ENCODE data around the gene SH3RF3.

Gene SH3RF3

DNA sequence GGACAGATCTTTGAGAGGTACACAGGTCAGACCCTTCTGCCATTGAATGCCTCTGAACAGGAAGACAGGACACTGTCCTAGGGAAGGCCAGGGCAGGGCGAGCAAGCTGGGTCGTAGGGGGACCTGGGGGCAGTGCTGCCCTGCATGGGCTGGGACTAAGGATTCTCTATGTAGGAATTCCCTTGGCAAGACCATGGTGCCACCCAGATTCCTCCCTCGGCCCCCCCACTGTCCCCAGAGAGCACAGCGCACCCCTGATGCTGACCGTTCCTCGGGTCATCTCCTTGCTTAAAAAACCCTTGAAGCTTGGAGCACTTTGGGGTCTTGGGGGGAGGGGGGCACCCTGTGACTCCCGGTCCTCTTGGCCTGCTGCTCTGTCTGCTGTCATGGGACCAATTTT, 289.7 kb downstream of the SH3RF3 start:
- no peak for DNase-seq (ENCODE audit: low read depth)

DNA sequence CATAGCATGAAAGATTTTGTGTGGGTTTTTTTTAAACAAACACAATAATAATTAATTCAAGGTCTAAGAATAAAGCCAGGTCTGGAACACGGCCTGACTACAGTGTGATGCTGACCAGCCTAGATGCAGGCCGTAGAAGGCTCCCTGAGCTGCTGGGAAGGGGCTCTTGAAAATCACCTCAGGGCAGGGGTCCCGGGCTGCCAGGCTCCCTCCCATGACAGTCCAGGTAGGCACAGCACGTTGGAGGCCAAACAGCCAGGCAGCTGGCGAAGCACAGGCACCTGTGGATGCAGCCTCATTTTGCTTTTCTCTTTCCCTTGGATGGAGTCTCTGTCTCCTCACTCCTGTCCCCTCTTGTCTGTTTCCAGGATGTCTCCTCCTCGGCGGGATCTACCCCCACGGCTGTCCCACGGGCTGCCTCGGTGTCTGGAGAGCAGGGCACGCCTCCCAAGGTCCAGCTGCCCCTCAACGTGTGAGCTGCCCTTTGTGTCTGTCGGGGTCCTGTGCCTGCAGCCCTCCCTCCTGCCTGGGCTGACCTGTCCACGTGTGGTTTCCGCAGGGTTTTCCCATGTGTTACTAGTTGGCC, 290.3 kb downstream of the SH3RF3 start:
- no peak for DNase-seq (ENCODE audit: low read depth)

DNA sequence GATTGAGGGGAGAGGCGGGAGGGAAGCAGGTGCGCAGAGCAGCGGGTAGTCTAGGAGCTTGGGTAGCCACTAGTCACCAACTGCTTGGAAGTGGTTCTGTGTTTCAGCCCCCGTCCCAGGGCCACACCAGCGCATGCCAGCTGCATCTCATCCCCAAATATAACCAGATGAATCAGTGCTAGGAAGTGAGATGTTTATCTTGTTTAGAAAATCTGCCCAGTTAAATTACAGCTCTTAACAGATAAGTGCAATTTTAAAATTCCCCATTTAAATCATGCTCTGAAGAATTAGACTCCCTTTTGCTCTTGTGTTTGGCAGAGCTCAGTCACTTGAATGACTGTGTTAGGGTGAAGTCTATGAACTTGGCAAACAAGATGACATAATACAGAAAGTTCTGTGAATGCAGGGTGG, 291.0 kb downstream of the SH3RF3 start:
- DNase-seq (ENCODE audit: low read depth) = no peak

DNA sequence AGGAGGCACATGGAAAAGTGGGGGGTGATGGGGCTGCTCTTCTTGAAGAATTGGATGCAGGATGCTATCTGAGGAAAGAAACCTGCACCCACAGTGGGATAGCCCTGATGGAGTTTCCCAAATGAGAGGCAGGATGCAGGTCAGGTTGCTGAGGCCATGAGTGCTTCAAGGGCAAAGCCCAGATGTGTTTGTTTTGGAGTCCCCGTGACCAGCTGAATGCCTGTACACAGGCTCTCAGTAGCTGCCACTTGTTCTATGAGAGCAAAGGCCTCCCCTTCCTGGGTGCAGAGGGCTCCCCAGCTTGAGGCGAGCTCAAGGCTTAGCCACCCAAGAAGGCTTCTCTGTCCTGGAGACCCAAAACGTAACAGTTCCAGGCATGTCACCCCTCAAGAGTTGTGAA, 292.1 kb downstream of the SH3RF3 start:
- no peak for DNase-seq (ENCODE audit: low read depth)

DNA sequence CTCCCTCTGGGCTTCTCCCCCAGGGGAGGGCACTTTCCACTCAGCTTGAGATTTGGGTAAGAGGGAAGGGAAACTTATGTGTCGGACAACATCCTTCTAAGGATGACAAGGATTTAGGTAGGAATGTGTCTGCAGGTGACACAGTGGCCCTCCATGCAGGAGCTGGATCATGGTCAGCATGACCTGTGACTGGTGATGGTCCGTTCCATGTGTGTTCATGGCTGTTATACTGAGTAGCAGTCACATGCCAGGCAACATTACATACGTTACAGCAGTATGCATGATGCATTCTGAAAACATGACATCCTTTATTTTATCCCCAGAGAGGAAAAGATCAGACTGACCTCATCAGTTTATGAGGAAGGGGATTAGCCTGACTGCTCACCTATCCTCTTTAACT, 292.6 kb downstream of the SH3RF3 start:
- no peak for DNase-seq (ENCODE audit: low read depth)

DNA sequence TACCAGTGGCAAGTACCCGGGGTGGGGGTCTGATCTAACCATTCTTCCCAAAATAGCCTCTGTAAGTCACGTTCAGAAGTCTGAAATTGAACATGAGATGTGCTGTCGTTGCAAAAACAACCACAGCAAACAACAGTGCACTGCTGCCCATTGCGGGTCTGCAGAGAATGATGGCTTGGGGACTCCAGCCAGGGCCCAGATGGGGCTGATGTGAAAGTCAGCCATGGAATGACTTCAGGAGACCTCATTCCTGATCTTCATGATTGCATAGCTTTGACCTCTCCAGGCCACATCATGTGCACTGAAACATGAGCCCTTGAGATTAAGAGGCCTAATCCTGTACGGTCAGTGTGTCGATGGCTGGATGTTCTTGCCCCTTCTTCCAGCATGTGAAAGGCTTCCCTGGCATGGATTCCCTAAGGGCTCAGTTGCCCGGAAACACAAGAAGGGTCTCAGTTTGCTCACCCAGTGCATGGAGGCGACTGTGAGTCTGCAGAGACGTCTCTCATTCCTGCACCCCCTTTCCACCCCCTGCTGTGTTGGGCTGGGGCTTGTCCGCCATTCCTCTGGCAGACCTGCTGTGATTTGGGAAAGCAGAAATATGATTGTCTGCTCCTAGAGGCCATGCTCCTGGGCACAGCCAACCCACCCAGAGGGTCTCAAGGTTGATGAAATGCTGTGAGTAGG, 293.2 kb downstream of the SH3RF3 start:
- no peak for DNase-seq (ENCODE audit: low read depth)

DNA sequence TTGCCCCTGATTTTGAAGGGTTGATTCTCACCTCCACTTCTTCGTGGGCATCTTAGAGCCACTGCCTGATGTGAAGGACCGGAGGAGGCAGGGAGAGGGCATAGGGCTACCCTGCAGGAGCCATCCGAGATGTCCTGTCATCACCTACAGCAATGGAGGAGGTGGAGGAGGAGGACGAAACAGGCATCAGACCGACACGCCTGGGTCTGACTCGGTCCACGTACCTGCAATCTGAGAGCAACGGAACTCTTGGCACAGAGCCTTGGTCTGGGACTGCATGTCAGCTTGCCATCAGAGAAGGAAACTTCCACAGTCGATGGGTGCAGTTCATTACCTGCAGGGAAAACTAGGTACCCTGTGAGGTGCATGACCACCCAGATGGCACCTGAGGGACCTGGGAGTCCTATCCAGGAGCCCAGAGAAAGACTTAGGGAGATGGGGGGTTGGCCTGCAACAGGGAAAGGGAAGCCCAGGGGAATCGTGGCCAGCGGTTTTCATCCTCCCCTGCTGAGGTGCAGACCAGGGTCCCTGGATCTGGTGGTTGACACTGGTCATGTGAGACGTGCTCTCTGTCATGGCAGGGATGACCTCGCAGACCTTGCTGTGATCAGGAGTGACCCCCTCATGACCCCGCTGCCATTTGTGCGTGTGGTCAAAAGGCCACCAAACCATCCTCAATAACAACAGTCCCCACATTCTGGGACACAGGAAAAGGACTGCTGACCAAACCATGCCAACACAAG, 293.9 kb downstream of the SH3RF3 start:
- no peak for DNase-seq (ENCODE audit: low read depth)

DNA sequence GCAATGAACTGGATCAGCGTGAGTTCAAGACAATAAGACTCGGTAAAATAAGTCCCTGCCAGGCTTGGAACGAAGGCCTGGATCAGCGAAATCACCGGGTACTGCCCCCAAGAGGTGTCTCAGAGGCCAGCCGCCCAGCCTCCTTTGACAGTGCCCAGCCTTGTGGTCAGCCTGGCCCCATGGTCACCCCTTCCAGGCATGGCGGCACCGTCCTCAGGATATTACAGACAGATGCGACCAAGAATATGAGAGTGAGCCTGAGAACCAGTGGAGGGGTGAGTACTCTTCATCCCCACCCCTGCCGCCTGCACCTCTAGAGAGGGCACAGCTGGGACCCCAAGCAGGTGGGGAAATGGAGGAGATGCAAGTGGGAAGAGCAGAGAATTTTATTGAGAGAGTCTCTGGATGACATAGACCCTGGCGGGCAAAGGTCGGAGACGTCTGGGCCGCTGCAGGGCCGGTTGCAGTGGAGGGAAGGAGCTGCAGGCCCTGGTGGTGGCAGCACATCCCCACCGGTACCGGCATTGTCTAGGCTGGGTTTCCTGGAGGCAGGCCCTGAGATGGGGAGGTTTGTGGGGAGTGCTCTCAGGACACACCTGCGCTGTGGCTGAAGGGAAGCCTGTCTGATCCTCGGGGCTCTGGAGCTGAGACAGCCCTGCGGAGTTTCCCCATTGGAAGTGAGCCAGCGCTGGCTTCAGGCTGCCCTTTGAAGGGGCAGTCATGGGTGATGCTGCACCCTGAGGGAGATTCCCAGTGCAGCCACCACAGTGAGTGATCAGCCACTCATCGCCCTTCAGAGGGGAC, 294.8 kb downstream of the SH3RF3 start:
- no peak for DNase-seq (ENCODE audit: low read depth)

DNA sequence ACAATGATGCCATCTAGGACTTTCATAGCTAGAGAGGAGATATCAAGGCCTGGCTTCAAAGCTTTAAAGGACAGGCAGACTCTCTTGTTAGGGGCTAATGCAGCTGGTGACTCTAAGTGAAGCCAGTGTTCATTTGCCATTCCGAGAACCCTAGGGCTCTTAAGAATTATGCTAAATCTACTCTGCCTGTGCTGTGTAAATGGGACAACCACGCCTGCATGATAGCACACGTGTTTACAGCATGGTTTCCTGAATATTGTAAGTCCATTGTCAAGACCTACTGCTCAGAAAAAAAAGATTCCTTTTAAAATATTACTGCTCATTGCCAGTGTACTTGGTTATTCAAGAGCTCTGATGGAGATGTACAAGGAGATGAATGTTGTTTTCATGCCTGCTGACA, 296.4 kb downstream of the SH3RF3 start:
- DNase-seq (ENCODE audit: low read depth) = no peak

DNA sequence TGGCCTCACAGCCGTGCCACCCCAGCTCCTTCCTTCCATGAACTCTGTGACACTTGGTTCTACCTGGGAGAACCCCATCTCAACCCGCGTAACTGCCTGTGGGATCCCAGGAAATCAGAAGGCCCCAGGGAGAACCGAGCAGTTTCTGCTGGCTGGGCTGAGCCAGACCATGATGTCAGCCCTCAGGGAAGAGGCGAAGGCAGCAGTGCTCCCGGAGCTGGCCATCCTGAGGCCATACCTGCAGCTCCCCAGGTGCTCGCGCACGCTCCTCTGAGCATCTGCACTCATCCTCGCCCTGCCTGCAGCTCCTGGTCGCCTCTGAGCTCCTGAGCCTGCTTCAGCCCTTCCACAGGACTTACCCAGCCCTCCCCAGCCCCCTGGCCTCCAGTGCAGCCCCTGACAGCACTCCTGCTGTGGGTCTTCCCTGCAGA, 298.7 kb downstream of the SH3RF3 start:
- no peak for DNase-seq (ENCODE audit: low read depth)

DNA sequence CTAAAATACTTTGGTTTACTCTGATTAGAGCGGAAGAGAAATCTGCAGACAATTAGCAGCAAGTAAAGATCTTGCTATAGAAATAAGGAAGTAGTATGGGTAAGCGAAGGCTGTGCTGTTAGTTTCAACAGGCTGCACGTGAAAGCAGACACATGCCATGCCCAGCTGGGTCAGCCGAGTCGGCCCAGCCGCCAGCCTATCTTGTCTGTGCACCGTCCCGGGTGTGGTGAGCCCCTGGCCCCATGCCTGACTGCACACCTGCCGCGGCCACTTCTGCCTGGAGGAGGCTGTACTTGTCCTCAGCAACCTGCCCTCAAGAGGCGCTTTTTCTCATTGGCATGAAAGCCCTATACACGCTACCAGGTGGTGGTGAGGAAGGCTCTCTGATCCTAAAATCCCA, 299.3 kb downstream of the SH3RF3 start:
- no peak for DNase-seq (ENCODE audit: low read depth)

DNA sequence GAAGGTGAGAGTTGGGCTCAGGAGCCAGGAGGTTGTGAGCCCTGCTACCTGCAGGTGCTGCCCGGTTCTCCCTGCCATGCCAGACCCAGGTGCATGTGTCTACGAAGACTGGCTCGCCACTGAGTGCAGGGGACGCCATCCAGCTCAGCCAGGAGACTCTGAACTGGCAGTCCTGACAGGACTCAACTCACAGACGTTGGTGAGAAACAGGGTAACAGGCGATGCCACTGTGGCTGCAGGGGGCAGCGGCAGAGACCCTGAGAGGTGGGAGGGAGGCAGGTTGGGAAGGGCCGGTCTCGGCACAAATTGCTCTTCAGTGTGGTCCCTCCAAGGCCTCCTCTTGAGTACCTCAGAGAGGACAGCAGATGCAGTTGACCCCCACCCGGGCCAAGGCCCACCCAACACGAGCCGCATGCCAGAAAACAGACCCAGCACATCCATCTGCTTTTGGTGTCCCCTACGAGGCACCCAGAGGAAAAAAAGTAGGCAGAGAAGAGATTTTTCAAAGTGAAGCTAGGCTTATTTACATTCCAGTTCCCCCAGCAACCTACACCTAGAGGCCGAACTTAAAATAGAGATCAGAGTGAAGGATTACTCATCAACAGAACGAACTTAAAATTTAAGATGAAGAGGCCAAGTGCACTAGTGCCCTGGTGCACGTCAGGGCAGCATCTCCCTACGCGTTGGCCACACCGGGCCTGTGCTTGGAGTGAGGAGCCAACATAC, 300.0 kb downstream of the SH3RF3 start:
- no peak for DNase-seq (ENCODE audit: low read depth)

DNA sequence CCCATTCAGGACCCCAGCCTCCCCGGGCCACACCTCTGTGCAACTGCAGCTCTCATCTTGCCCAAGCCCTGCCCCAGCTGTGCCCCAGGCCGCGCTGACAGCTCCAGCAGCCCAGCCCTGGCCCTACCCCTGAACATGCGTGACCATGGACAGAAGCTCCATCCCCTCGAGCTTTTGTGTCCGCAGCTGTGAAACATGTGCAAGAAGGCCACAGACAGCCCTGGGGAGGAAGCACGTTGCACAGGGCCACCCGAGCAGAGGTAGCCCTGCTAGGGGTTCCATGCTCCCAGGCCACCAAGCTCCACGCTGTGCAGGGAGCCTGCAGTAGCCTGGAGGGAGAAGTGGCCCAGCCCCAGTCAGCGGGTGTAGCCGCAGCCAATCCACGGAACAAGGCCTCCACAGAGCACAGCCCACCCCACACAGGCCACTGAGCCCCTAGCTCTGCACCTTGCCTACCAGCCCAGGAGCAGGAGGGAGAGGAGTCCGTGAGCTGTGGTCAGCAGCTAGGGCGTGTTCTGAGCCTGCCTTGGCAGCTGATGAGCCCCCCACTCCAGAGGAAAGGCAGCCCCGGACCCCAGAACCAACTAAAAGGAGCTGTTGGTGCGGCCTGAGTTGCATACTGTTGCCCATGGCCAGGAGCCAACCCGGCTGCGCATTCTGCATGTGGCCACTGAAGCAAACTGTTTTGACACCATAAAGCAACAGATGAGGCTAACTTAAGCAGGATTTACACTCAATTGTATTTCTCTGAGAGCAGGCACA, 300.7 kb downstream of the SH3RF3 start:
- DNase-seq (ENCODE audit: low read depth) = no peak

DNA sequence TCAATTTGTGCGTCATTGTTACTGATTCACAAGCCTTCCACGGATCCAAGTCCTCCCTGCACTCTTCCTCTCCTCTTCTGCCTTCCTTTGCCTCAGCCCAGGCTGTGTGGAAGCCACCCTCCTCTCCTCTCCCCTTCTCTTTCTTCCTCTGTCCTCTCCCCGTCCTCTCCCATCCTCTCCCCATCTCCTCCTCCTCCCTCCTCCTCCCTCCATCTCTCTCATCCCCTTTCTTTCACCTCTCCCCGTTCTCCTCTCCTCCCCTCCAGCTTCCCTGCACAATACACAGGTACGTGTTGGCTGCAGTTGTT, 301.3 kb downstream of the SH3RF3 start:
- no peak for DNase-seq (ENCODE audit: low read depth)

DNA sequence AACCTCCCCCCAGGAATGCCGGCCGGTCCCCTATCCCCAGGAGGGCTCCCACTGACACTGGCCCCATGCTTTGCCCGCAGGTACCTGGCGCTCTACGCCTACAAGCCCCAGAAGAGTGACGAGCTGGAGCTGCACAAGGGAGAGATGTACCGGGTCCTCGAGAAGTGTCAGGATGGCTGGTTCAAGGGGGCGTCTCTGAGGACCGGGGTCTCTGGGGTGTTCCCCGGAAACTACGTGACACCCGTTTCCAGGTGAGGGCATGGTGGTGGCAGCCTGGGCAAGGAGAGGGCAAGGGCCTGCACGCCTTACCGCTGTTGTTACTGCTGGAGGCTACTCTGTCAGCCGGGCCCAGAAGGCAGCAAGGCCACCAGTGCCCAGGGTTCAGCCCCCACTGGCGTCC, 303.4 kb downstream of the SH3RF3 start:
- DNase-seq (ENCODE audit: low read depth) = no peak

DNA sequence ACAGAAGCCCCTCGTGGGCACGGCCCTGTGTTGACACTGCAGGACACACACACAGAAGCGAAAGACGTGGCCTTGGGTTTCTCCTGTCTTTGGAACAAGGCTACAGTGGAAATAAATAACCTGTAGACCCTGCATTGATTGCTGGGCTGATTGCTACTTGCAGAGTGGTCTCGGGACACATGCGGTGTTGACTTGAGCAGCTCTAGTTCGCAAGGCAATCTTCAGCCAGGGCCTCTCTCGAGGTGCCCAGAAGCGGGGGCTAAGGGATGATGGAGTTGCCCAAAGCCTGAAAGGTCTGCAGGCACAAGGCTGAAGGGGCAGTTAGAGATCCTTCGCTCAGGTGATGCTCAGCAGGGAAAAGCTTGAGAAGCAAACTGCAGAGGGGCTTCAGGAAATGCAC, 304.5 kb downstream of the SH3RF3 start:
- no peak for DNase-seq (ENCODE audit: low read depth)

DNA sequence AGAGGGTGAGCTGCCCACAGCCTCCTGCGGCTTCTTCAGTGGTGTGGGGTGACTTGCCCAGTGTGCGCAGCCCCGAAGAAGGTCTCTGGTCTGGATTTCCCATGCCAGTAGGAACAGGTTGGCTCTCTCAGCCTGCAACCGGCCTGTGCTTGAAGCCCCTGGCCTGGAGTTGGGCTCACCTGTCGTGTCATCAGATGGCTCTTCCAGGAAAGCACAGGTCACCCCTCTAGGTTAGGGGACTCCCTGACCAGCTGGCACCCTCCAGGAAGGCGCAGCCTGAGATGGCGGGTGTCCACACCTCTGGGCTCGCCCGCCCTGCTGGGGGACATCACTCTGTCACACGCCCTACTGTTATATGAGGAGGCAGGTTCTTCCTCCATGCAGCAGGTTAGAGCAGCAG, 304.9 kb downstream of the SH3RF3 start:
- DNase-seq (ENCODE audit: low read depth) = no peak

DNA sequence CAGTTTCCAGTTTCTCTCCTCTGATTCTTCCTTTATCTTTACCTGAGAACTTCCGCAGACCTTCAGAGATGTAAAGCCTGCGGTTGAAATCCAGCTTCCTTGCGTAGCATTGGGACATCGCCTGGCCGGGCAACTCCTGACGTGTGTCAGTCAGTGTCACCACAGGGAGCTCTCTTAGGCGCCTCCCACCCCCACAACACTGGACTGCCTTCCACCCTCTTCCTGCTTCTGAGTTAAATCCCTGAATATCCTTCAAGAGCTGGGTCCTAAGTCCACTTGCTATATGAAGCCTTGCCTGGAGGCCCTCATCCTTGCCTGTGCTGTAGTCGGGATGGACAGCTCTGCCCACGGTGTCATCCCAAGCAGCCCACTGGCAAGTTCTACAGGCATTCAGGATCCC, 305.3 kb downstream of the SH3RF3 start:
- no peak for DNase-seq (ENCODE audit: low read depth)

DNA sequence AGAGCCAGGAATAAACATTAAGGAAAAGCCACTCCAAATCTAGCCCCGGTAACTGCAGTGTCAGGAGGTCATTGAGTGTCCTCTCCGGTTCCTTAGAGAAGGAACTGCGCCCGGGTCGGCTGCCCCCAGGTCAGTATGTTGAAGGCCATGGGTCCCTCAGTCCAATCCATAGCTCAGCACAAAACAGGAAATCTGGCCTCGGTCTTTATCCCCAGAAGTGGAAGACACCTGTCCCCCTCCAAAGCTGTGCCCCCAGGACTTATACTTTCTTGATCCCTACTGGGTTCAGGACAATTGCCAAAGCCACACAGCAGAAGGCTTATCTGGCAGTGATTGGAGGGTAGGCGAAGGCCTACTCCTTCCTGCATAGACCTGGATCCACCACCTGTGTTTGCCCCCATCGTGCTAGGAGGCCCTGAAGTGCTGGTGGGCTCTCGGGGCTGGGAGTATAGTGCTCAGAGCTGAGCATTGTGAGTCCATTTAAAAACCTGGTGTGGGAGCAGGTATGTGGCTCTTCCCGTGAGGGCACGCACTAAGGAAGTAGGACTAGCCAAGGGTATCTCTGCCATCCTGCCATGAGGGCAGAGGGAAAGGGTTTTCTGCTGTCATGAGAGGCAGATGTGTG, 306.2 kb downstream of the SH3RF3 start:
- no peak for DNase-seq (ENCODE audit: low read depth)

DNA sequence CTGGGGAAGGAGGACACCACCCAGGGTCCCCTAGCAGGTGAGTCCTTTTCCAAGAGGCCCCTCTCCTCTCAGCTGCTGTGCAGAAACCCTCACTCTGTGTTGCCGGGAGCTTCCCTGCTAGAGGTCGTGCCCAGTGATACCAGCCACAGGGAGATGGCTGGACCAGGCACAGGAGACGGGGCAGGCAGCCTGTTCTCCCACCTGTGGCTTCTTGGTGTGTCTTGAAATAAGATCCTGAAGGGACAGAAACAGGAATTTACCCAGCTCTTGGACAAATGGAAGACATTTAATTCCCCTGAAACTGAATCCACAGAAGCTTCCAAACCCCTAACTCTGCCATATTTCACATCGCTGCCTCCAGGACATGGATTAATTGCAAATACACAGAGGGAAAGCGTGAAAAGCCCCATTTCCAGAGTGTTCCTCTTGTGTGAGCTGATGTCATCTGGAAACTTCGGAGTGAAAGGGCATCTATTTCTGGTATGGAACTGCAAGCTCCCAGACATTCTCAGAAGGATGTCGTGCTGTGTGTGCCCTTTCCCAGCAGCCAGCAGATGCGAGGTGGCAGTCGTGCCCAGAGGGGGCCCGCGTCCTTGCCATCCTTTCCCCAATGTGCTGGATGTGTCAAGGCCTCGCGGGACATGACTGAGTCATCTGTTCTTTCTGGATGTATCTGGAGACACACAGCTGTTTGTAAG, 307.0 kb downstream of the SH3RF3 start:
- no peak for DNase-seq (ENCODE audit: low read depth)
